ENCODE data around the gene VIT.

DNA sequence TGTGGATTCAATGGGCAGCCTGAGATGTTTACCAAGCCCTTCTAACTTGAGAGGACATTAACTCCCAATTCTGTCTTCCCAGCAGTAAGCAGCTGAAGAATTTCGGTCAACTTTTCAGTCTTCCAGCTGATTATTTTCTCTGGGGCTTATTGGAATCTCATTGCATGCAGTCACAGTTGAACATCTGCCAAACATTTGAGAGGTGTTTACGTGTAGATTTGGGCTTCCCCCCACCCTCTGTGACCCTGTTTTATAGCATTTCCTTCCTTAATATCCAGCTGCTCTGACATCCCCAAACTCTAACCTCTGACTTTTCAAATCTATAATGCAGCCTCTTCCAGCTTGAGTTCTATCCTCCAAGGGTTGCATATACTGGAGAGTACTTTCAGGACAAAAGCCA is 16.5 kb upstream of the VIT start:
- no peak for TF ChIP-seq POLR2A (IDR thresholded peaks at IDR 0.05; ENCODE audit: low read depth, low read length)
- TF ChIP-seq TAF1 (IDR thresholded peaks at IDR 0.05; ENCODE audit: borderline replicate concordance, low read depth, low read length) = no peak
